Neutrophil (primary cell): ENCODE data around the gene GPC6.

Experiments used
- H3K27ac ChIP-seq: fragments of 200-600 bp; sonication (generic); 2 replicates; pipeline ENCODE4 v1.5.1; 2016; ENCODE audit warnings: mild to moderate bottlenecking, moderate library complexity
- H3K27me3 ChIP-seq: fragments of 200-600 bp; sonication (generic); 2 replicates; pipeline ENCODE4 v1.6.0; 2016; ENCODE audit warnings: mild to moderate bottlenecking
- H3K36me3 ChIP-seq: fragments of 200-600 bp; sonication (generic); 2 replicates; pipeline ENCODE4 v1.5.1; 2017
- H3K4me1 ChIP-seq, 2 experiments: fragments of 200-600 bp in 1 of 2; sonication (generic) in 1 of 2; 1 replicate in 1 of 2; 2 replicates in 1 of 2; pipeline versions ENCODE4 v1.5.1 to v1.6.1; 2013 to 2016; ENCODE audit warnings: low read depth in 1 of 2, low read length in 1 of 2, mild to moderate bottlenecking in 1 of 2, moderate library complexity in 1 of 2; ENCODE audit not compliant: control insufficient read depth in 1 of 2, insufficient read depth in 1 of 2
- H3K4me3 ChIP-seq, 2 experiments: fragments of 200-600 bp in 1 of 2; sonication (generic) in 1 of 2; 1 replicate in 1 of 2; 2 replicates in 1 of 2; pipeline ENCODE4 v1.5.1; 2013 to 2016; ENCODE audit warnings: low read depth in 1 of 2, low read length in 1 of 2, mild to moderate bottlenecking in 1 of 2, moderate library complexity in 1 of 2
- H3K9me3 ChIP-seq: fragments of 200-600 bp; sonication (generic); 2 replicates; pipeline ENCODE4 v1.5.1; 2016
- CTCF ChIP-seq: fragments of 200-600 bp; sonication (generic); IDR thresholded peaks from 2 replicates; pipeline ENCODE4 v1.5.1; 2016; ENCODE audit warnings: antibody characterized with exemption

GPC6 gene

GRCh38 chr13:94170145-94170571, 943.6 kb downstream of the GPC6 start:
- H3K27me3 ChIP-seq, result no peaks in the 10 kb centered on the region
- no peak for TF ChIP-seq CTCF
- H3K9me3 ChIP-seq, result no peaks in the 10 kb centered on the region
- peak overlapping the region; percentile 56 for H3K27ac ChIP-seq
- no peak overlapping the region for H3K4me3 ChIP-seq
- H3K4me1 ChIP-seq, result peaks cover 19 to 23% of the 10 kb centered on the region in 2 experiments
- H3K36me3 ChIP-seq, result no peaks in the 10 kb centered on the region

- Histone ChIP-seq H3K4me3 (no peak overlapping the region), H3K27ac (no peak overlapping the region), H3K4me1 (peaks cover 29 to 36% of the 10 kb centered on the region in 2 experiments), H3K9me3 (no peaks in the 10 kb centered on the region), H3K36me3 (no peaks in the 10 kb centered on the region), H3K27me3 (no peaks in the 10 kb centered on the region)
- no peak for TF ChIP-seq CTCF
These were observed 945.8 kb downstream of the GPC6 start for GRCh38 chr13:94172416-94172815.

- H3K36me3 ChIP-seq, result no peaks in the 10 kb centered on the region
- TF ChIP-seq CTCF, result no peak
- no peak overlapping the region for H3K27ac ChIP-seq
- H3K9me3 ChIP-seq, result no peaks in the 10 kb centered on the region
- no peak overlapping the region for H3K4me3 ChIP-seq
- H3K4me1 ChIP-seq, result peaks cover 24 to 38% of the 10 kb centered on the region in 2 experiments
- no peaks in the 10 kb centered on the region for H3K27me3 ChIP-seq
These were observed 946.8 kb downstream of the GPC6 start for GRCh38 chr13:94173312-94173854.

- H3K27me3 ChIP-seq, result no peaks in the 10 kb centered on the region
- H3K36me3 ChIP-seq, result no peaks in the 10 kb centered on the region
These were observed 947.4 kb downstream of the GPC6 start for GRCh38 chr13:94174009-94174408.

GRCh38 chr13:94175076-94175475, 948.5 kb downstream of the GPC6 start:
- no peak overlapping the region for H3K4me3 ChIP-seq
- H3K27ac ChIP-seq, result no peak overlapping the region
- no peaks in the 10 kb centered on the region for H3K27me3 ChIP-seq
- no peak for TF ChIP-seq CTCF
- no peaks in the 10 kb centered on the region for H3K9me3 ChIP-seq
- no peaks in the 10 kb centered on the region for H3K36me3 ChIP-seq
- peaks cover 16 to 30% of the 10 kb centered on the region in 2 experiments for H3K4me1 ChIP-seq

More at GRCh38 chr13:94174009-94174408, 947.4 kb downstream of the GPC6 start:
- H3K27ac ChIP-seq, result no peak overlapping the region
- no peak overlapping the region for H3K4me3 ChIP-seq
- TF ChIP-seq CTCF, result no peak
- H3K9me3 ChIP-seq, result no peaks in the 10 kb centered on the region
- H3K4me1 ChIP-seq, result peaks cover 25 to 39% of the 10 kb centered on the region in 2 experiments
